ENCODE results near the gene FSD2. TPM values are rescaled to one million over a fixed set of nuclear protein-coding genes. Genes with fewer than 3 reads are reported as not detected.

The FSD2 gene
- total RNA-seq, 1 donor from 2014 or later = not detected

GRCh38 chr15:82808634-82809041 lies 2.8 kb upstream of the FSD2 start:
- TF ChIP-seq CTCF (IDR thresholded peaks at IDR 0.05) = no peak
- Mint-ChIP-seq H3K4me3 (ENCODE audit: unreplicated experiment) (no peak overlapping the region), H3K9me3 (ENCODE audit: unreplicated experiment) (no peaks in the 10 kb centered on the region), H3K27me3 (ENCODE audit: unreplicated experiment) (no peaks in the 10 kb centered on the region), H3K36me3 (ENCODE audit: unreplicated experiment) (peaks cover 7% of the 10 kb centered on the region), H3K4me1 (ENCODE audit: unreplicated experiment) (peaks cover 33% of the 10 kb centered on the region), H3K27ac (ENCODE audit: unreplicated experiment) (no peak overlapping the region)
- DNase-seq (ENCODE audit: extremely low spot score, unreplicated experiment) = no peak

GRCh38 chr15:82807920-82808633 lies 2.2 kb upstream of the FSD2 start:
- TF ChIP-seq CTCF (IDR thresholded peaks at IDR 0.05) = no peak
- no peak overlapping the region for H3K4me3 Mint-ChIP-seq (ENCODE audit: unreplicated experiment)
- peaks cover 3% of the 10 kb centered on the region for H3K36me3 Mint-ChIP-seq (ENCODE audit: unreplicated experiment)
- peaks cover 33% of the 10 kb centered on the region for H3K4me1 Mint-ChIP-seq (ENCODE audit: unreplicated experiment)
- DNase-seq (ENCODE audit: extremely low spot score, unreplicated experiment) = no peak
- H3K9me3 Mint-ChIP-seq (ENCODE audit: unreplicated experiment) = no peaks in the 10 kb centered on the region
- no peaks in the 10 kb centered on the region for H3K27me3 Mint-ChIP-seq (ENCODE audit: unreplicated experiment)
- no peak overlapping the region for H3K27ac Mint-ChIP-seq (ENCODE audit: unreplicated experiment)

DNA sequence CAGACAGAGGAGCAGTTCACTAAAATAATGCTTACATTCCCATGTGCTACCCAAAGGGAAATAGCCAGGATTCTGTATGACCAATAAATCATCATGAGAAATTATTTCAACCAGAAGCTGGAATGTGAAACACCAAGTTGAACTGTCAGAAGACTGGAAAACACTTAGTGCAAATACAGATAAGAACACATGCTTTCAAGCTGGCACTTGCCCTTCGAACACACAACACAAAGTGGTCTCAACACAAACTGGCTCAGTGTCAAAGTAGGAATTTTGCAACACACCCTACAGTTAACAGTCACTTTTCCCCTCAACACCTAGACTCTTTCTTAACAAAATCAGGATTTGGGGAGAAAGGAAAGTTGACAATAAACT lies 1.3 kb downstream of the FSD2 start:
- Mint-ChIP-seq H3K36me3 (ENCODE audit: unreplicated experiment) (no peaks in the 10 kb centered on the region), H3K9me3 (ENCODE audit: unreplicated experiment) (no peaks in the 10 kb centered on the region), H3K4me1 (ENCODE audit: unreplicated experiment) (peaks cover 7% of the 10 kb centered on the region), H3K4me3 (ENCODE audit: unreplicated experiment) (no peak overlapping the region), H3K27me3 (ENCODE audit: unreplicated experiment) (peaks cover 16% of the 10 kb centered on the region), H3K27ac (ENCODE audit: unreplicated experiment) (no peak overlapping the region)
- no peak for DNase-seq (ENCODE audit: extremely low spot score, unreplicated experiment)
- no peak for TF ChIP-seq CTCF (IDR thresholded peaks at IDR 0.05)

- Mint-ChIP-seq H3K4me1 (ENCODE audit: unreplicated experiment) (peaks cover 4% of the 10 kb centered on the region), H3K27me3 (ENCODE audit: unreplicated experiment) (peaks cover 22% of the 10 kb centered on the region), H3K36me3 (ENCODE audit: unreplicated experiment) (no peaks in the 10 kb centered on the region), H3K4me3 (ENCODE audit: unreplicated experiment) (no peak overlapping the region), H3K27ac (ENCODE audit: unreplicated experiment) (no peak overlapping the region), H3K9me3 (ENCODE audit: unreplicated experiment) (no peaks in the 10 kb centered on the region)
- DNase-seq (ENCODE audit: extremely low spot score, unreplicated experiment) = peak; percentile 27
- no peak for TF ChIP-seq CTCF (IDR thresholded peaks at IDR 0.05)
These were observed 1.9 kb downstream of the FSD2 start for GRCh38 chr15:82803793-82804574.

GRCh38 chr15:82802497-82802896 lies 3.4 kb downstream of the FSD2 start:
- H3K36me3 Mint-ChIP-seq (ENCODE audit: unreplicated experiment) = no peaks in the 10 kb centered on the region
- no peak for DNase-seq (ENCODE audit: extremely low spot score, unreplicated experiment)
- no peak overlapping the region for H3K4me3 Mint-ChIP-seq (ENCODE audit: unreplicated experiment)
- H3K4me1 Mint-ChIP-seq (ENCODE audit: unreplicated experiment) = peaks cover 3% of the 10 kb centered on the region
- TF ChIP-seq CTCF (IDR thresholded peaks at IDR 0.05) = no peak
- H3K27me3 Mint-ChIP-seq (ENCODE audit: unreplicated experiment) = peaks cover 27% of the 10 kb centered on the region
- no peak overlapping the region for H3K27ac Mint-ChIP-seq (ENCODE audit: unreplicated experiment)
- H3K9me3 Mint-ChIP-seq (ENCODE audit: unreplicated experiment) = no peaks in the 10 kb centered on the region

Data from osteocyte (in vitro differentiated cells).